NB4 (cell line): Measurements from ENCODE around the gene LRFN2.

Experiments
- CTCF ChIP-seq: IDR thresholded peaks from one replicate; pipeline ENCODE4 v1.5.1; 2012; ENCODE audit warnings: low read depth, low read length
- POLR2A ChIP-seq: IDR thresholded peaks from 2 replicates; pipeline ENCODE4 v1.6.1; 2011; ENCODE audit warnings: mild to moderate bottlenecking; ENCODE audit not compliant: insufficient read length; ENCODE audit errors: extremely low read depth

DNA sequence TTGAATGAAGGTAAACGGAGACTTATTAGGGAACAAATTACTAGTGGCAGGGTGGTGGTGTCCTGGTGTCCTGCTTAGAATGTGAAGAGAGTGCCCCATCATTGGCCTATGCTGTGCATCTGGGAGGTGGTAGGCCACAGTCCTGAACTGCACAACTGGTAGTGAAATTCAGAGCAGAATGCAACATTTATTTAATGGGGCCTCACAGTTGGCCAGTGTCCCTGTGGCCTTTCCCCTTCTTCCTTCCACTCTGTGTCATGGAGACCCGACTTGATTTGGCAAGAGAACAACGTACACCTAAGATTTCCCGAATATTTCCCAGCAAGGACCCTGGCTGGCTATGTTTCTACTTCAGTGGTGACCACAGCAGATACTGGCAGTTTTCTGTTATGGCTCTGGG, 206.9 kb downstream of the LRFN2 start:
- TF ChIP-seq CTCF (no peak), POLR2A (no peak)
